Activated naive CD8-positive, alpha-beta T cell treated with anti-CD3 and anti-CD28 coated beads, Interleukin-2, amount 10 ng/mL, durations not matched to agents 7 days and 5 days (primary cell): ENCODE data around the gene SMAD6. TPM values are rescaled to one million over a fixed set of nuclear protein-coding genes. Genes with fewer than 3 reads are reported as not detected.
"Not testable (repeated sequence)": the region's sequence is repeated elsewhere in the genome, so short reads cannot be mapped to it uniquely, and the experiment has no call there.

Experiments used
- ATAC-seq: fragments of 150-1000 bp; cut with Tn5 transposase; one replicate; pipeline ENCODE4 v1.10.0; 2021; ENCODE audit warnings: low read depth, moderate library complexity
- POLR2A ChIA-PET: fragments of 350-600 bp; sonication (Branson Sonifier 250); formaldehyde crosslinking; loops from one replicate; lab custom pipeline; 2021; ENCODE audit warnings: antibody characterized with exemption; lab: Charles Lee
- DNase-seq: peaks from one replicate; pipeline ENCODE4 v3.0.0; 2021
- H3K27ac Mint-ChIP-seq: one replicate; pipeline ENCODE4 v1.8.0; 2022; ENCODE audit warnings: mild to moderate bottlenecking, mixed read lengths
- H3K27me3 Mint-ChIP-seq: one replicate; pipeline ENCODE4 v1.8.0; 2022; ENCODE audit warnings: mild to moderate bottlenecking, moderate library complexity, mixed read lengths
- H3K36me3 Mint-ChIP-seq: one replicate; pipeline ENCODE4 v1.8.0; 2021; ENCODE audit warnings: mild to moderate bottlenecking, mixed read lengths
- H3K4me1 Mint-ChIP-seq: one replicate; pipeline ENCODE4 v1.8.0; 2021; ENCODE audit warnings: mixed read lengths
- H3K4me3 Mint-ChIP-seq: one replicate; pipeline ENCODE4 v1.8.0; 2022; ENCODE audit warnings: mild to moderate bottlenecking, moderate library complexity, mixed read lengths
- H3K9me3 Mint-ChIP-seq: one replicate; pipeline ENCODE4 v1.8.0; 2021; ENCODE audit warnings: mixed read lengths
- total RNA-seq, 2 experiments: library from RNA; stranded (reverse); gene quantifications; one replicate each; pipeline ENCODE4 v1.2.3, GENCODE V29; 2021

SMAD6 gene
- total RNA-seq, 2 experiments from 2014 or later = 0.91 to 0.94 TPM

- no peak for DNase-seq
- Mint-ChIP-seq H3K4me1 (peaks cover 7% of the 10 kb centered on the region), H3K36me3 (no peaks in the 10 kb centered on the region), H3K27me3 (peaks cover 10% of the 10 kb centered on the region), H3K4me3 (no peak overlapping the region), H3K27ac (no peak overlapping the region), H3K9me3 (peaks cover 7% of the 10 kb centered on the region)
- POLR2A ChIA-PET = no interaction called here
- ATAC-seq = no peak
Measured at GRCh38 chr15:66756295-66756694, 54.3 kb downstream of the SMAD6 start.

GRCh38 chr15:66757030-66757429 is 55.0 kb downstream of the SMAD6 start:
- H3K4me3 Mint-ChIP-seq = no peak overlapping the region
- ATAC-seq = no peak
- H3K27me3 Mint-ChIP-seq = peaks cover 14% of the 10 kb centered on the region
- no peak for DNase-seq
- POLR2A ChIA-PET = no interaction called here
- H3K4me1 Mint-ChIP-seq = peaks cover 8% of the 10 kb centered on the region
- H3K9me3 Mint-ChIP-seq = peaks cover 7% of the 10 kb centered on the region
- H3K36me3 Mint-ChIP-seq = no peaks in the 10 kb centered on the region
- H3K27ac Mint-ChIP-seq = no peak overlapping the region

GRCh38 chr15:66757521-66757920 is 55.5 kb downstream of the SMAD6 start:
- POLR2A ChIA-PET = no interaction called here
- Mint-ChIP-seq H3K27ac (no peak overlapping the region), H3K9me3 (peaks cover 7% of the 10 kb centered on the region), H3K27me3 (peaks cover 19% of the 10 kb centered on the region), H3K36me3 (no peaks in the 10 kb centered on the region), H3K4me1 (peaks cover 6% of the 10 kb centered on the region), H3K4me3 (no peak overlapping the region)
- DNase-seq (no peak), ATAC-seq (no peak)

GRCh38 chr15:66758217-66758616 is 56.2 kb downstream of the SMAD6 start:
- H3K4me3 Mint-ChIP-seq, H3K4me1 Mint-ChIP-seq, DNase-seq, ATAC-seq, POLR2A ChIA-PET, H3K27ac Mint-ChIP-seq, H3K9me3 Mint-ChIP-seq, H3K36me3 Mint-ChIP-seq: not testable (repeated sequence)
- H3K27me3 Mint-ChIP-seq = peaks cover 24% of the 10 kb centered on the region

DNA sequence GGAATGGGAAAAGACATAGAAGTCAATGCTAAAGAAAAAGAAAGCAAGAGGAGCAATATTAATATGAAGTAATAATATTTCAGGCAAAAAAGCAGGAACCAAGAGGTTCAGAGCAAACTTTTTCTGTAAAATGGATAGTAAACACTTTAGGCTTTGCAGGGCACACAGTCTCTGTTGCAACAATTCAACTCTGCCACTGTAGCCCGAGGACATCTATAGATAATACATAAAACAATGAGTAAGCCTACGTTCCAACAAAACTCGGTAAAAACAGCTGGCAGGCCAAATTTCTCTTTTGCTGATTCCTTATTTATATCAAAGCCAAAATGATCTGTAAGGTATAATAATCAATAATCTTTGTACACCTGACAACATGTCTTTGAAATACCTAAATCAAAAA is 56.8 kb downstream of the SMAD6 start:
- DNase-seq (no peak), ATAC-seq (no peak)
- Mint-ChIP-seq H3K27ac (no peak overlapping the region), H3K9me3 (peaks cover 7% of the 10 kb centered on the region), H3K4me3 (no peak overlapping the region), H3K36me3 (no peaks in the 10 kb centered on the region), H3K27me3 (peaks cover 28% of the 10 kb centered on the region), H3K4me1 (peaks cover 8% of the 10 kb centered on the region)
- POLR2A ChIA-PET = no interaction called here

DNA sequence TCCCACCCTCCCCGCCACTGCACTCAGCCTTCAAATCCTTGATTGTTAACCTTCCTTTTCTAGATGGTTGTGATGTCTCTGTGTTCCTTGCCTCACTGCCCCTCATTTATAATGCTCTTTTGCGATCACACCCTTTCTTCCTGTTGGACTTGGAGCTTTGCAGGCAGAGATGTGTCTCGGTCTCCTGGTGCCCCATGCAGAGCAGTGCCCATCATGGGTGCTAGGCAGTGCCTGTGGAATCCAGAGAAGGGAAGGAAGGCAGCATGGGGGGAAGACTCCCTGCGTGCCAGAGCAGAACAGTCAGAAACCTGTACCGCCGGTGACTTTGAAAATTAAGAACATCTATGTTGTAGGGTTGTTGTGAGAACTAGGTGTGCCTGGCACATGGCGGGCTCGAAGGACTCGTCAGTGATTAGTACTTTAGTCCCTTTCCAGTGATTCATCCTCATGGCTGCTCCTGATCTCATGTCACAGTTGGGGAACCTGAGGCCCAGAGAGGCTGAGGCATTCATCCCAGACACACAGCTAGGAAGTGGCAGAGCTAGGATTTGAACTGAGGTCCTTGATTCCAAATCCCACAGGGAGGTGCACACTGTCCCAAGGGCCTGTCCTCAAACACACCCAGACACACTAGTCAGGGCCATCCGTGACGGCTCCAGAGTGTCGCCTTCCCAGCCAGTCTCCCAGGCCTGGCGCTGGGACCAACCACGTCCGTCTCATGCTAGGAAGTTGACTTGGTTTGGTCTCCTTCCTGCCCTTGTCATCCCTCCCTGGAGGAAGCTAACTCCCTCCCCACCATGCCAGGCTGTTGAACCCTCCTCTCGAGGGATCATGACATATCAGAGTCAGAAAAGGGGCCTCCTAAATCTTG is 58.3 kb downstream of the SMAD6 start:
- Mint-ChIP-seq H3K27me3 (peaks cover 38% of the 10 kb centered on the region), H3K36me3 (no peaks in the 10 kb centered on the region), H3K4me1 (peaks cover 9% of the 10 kb centered on the region), H3K27ac (no peak overlapping the region), H3K9me3 (peaks cover under 1% of the 10 kb centered on the region), H3K4me3 (no peak overlapping the region)
- DNase-seq = no peak
- no peak for ATAC-seq
- POLR2A ChIA-PET = no interaction called here

GRCh38 chr15:66760968-66761725 is 59.1 kb downstream of the SMAD6 start:
- peak overlapping the region; percentile 53 for H3K27ac Mint-ChIP-seq
- no peak for DNase-seq
- no peak for ATAC-seq
- no peaks in the 10 kb centered on the region for H3K9me3 Mint-ChIP-seq
- no peak overlapping the region for H3K4me3 Mint-ChIP-seq
- H3K4me1 Mint-ChIP-seq = peaks cover 17% of the 10 kb centered on the region
- peaks cover 46% of the 10 kb centered on the region for H3K27me3 Mint-ChIP-seq
- POLR2A ChIA-PET = no interaction called here
- no peaks in the 10 kb centered on the region for H3K36me3 Mint-ChIP-seq

DNA sequence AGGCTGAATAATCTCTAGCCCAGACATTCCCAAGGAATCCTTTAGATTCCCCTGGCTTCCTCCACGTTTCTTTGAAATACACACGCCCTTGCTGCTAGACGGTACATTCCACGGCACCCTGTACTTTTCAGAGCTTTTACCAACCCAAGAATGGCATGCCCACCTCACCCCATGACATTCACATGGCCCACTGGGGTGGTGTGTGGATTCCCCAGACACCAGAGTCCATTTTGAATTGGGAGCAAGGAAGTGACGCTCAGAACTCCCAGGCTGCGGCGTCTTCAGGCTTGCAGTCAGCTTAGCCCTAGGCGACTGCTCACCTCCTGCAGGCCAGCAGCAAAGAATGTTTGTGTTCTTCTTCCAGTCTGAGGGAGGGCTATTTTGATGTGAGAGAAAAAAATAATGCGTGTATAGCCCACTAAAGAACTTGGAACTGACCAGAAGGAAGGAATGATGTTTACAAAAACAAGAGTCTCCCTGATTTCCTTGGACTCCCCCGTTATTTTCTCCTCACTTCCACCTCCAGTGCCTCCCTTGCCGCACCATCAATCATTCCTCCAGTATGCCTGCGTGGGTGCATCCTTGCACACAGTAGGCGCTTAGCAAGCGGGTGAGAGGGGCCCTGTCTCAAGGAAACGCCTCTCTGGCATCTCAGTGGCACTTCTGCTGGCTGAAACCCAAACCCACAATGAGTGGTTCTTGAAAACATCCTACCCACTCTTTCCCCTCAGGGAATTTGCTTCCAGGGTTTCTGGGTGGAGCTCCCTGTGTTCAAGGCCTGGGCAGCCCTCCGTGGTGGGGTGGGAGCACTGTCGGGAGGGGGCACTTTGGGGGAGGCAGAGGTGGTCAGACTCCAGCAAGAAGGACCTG is 59.9 kb downstream of the SMAD6 start:
- H3K9me3 Mint-ChIP-seq = no peaks in the 10 kb centered on the region
- DNase-seq = no peak
- H3K4me1 Mint-ChIP-seq = peaks cover 19% of the 10 kb centered on the region
- ATAC-seq = no peak
- POLR2A ChIA-PET = no interaction called here
- H3K27ac Mint-ChIP-seq = no peak overlapping the region
- no peaks in the 10 kb centered on the region for H3K36me3 Mint-ChIP-seq
- peaks cover 53% of the 10 kb centered on the region for H3K27me3 Mint-ChIP-seq
- H3K4me3 Mint-ChIP-seq = no peak overlapping the region

- H3K9me3 Mint-ChIP-seq = no peaks in the 10 kb centered on the region
- no peaks in the 10 kb centered on the region for H3K36me3 Mint-ChIP-seq
- POLR2A ChIA-PET = no interaction called here
- no peak overlapping the region for H3K27ac Mint-ChIP-seq
- peaks cover 54% of the 10 kb centered on the region for H3K27me3 Mint-ChIP-seq
- ATAC-seq (no peak), DNase-seq (no peak)
- no peak overlapping the region for H3K4me3 Mint-ChIP-seq
- H3K4me1 Mint-ChIP-seq = peaks cover 19% of the 10 kb centered on the region
Measured at GRCh38 chr15:66763186-66764071, 61.4 kb downstream of the SMAD6 start.

GRCh38 chr15:66764072-66764786 is 62.2 kb downstream of the SMAD6 start:
- peaks cover 19% of the 10 kb centered on the region for H3K4me1 Mint-ChIP-seq
- no peaks in the 10 kb centered on the region for H3K9me3 Mint-ChIP-seq
- H3K4me3 Mint-ChIP-seq = no peak overlapping the region
- H3K36me3 Mint-ChIP-seq = no peaks in the 10 kb centered on the region
- ATAC-seq (no peak), DNase-seq (no peak)
- POLR2A ChIA-PET = no interaction called here
- peaks cover 51% of the 10 kb centered on the region for H3K27me3 Mint-ChIP-seq
- no peak overlapping the region for H3K27ac Mint-ChIP-seq

DNA sequence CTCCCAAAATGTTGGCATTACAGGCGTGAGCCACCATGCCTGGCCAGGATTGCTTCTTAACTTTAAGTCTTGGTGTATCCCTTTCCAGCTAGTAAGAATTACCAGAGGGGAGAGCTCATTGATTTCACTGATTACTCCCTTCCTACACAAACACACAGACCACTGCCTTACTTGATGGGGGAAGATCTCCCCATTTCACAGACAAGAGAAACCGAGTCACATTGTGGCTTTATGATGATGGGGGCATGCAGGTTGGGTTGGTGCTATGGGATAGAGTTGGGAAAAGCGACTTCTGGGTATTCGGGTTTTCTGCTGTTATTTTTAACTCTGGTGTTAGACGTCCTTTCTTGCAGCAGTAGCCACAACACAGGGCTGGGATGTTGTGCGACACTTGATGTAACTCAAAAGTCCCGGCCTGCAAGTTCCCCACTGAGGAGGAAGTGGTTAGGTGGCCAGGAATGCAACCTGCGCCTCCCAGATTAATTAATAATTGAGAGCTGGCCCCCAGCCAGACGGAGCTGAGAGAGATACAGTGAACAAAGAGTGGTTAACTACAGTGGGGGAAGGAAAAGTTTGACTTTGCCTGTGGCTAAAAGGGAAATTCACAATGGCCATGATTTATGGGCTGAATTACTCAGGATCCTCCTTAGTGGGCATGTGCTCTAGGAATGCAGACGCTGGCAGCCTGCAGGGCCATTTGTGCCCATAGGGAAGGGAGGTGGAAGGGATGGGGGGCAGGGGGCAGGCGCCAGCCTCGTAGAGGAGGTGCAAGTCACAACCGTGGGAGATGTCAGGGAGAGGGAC is 63.6 kb downstream of the SMAD6 start:
- Mint-ChIP-seq H3K4me3 (peak overlapping the region; percentile 49), H3K9me3 (no peaks in the 10 kb centered on the region), H3K27me3 (peaks cover 51% of the 10 kb centered on the region), H3K27ac (no peak overlapping the region), H3K36me3 (no peaks in the 10 kb centered on the region), H3K4me1 (peaks cover 19% of the 10 kb centered on the region)
- peak; percentile 39 for ATAC-seq
- no peak for DNase-seq
- POLR2A ChIA-PET = interaction anchor here (1.2 kb wide), 1 partner anchor 45 kb away, joined by 4 read pairs; no protein-coding TSS in a partner anchor
